Transverse colon (tissue), 3 donors: ENCODE results near the gene SLC25A23.

Source experiments
- CTCF ChIP-seq, 5 experiments: fragments of 200-600 bp in 3 of 5; fragments of 450-650 bp in 2 of 5; sonication (generic) in 3 of 5; IDR thresholded peaks; 1 replicate in 2 of 5; 2 replicates in 3 of 5; pipeline ENCODE4 v1.5.1; 2016 to 2017; ENCODE audit warnings: antibody characterized with exemption in 5 of 5, inconsistent platforms in 3 of 5, mild to moderate bottlenecking in 2 of 5, moderate library complexity in 1 of 5
- POLR2A ChIP-seq: fragments of 450-650 bp; IDR thresholded peaks from one replicate; pipeline ENCODE4 v1.6.1; 2016; ENCODE audit warnings: antibody characterized with exemption, mild to moderate bottlenecking, moderate library complexity

DNA sequence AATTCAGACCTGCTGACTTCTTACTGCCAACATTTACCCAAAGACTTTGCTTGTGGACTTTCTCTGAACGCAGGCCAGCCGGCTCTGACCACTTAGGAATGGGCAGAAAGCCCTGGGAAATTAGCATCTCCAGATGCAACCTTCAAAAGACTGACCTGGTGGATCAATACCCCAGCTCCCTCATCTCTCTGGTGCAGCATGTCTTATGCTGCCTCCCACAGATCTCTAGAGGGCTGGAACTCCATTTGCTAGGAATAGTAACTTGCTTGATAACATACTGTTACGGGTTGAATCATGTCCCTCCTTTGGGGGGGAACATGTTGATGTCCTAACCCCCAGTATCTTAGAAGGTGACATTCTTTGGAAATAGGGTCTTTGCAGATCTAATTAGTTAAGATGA is 13.1 kb downstream of the SLC25A23 start:
- TF ChIP-seq CTCF (IDR thresholded peaks at IDR 0.05) (no peak), POLR2A (no peak)
